ENCODE measurements around the gene SFMBT2.

SFMBT2 gene

DNA sequence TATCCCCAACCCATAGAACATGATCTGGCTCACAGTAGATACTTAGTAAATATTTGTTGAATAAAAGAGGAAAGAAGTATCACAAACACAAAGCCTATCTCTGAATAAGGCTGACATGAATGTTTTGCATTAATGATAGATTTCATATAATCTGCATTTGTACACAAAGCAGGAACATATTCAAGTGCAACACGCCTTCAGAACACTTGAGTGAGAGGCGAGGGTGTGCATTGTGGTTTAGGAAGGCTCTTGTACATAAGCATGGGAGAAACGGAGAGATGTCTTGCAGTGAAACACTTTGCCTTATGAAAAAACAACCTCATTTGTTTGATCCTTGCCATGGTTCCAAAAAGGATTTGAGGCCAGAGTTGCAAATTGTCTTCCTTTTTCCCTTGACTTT lies 14.1 kb upstream of the SFMBT2 start:
- no peak for DNase-seq

DNA sequence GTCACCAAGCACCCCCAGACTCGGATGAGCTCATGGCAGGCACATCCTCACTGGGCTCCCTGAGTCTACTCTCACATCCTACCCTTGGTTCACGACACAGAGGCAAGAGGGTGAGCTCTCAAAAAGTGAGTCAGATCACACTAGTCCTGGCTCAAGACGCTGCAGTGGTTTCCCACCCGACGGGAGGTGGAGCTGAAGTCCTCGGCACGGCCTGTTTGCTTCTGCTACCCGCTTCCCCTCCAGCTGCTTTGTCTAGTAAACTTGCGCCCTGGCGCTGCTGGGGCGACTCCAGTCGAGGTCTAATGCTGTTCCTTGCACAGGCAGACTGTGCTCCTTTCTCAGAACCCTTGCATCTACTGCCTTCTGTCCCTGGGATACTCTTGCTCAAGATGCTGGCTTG lies 13.5 kb upstream of the SFMBT2 start:
- no peak for DNase-seq

DNA sequence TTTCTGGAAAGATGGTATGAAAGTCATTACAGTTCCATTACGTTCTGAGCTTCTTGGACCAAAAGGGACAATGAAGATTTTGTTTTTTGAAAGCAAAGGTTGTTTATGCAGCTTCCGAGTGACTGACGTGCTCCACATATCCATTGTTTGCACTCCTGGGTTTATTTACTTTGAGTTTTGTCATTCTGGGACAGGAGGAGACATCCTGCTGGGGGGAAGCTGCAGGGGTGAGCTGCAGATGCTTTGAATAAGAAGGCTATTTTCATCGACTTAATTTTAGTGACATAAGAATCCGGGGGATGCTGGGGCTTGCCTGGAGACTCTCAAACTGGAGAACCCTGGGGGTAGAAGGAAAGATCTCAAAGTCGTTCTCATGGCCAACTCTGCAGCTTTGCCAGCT lies 12.7 kb upstream of the SFMBT2 start:
- DNase-seq: no peak

DNA sequence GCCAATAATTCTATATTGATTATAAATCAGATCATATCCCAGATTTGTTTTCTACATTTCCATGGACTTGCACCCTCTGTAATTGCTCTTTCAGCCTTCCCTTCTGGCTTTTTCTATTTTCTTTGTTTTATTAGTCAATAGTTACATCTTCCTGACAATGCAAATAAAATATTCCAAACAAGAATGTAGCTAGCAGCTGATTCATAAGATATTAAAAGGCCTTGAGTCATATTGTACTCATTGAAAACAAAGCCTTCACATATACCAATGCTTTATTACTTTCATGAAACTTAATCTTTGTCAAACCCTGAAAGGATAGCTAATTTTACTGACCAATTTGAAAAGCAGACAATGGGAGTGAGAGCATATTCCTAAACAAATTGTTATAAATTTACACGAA lies 10.7 kb upstream of the SFMBT2 start:
- no peak for DNase-seq

DNA sequence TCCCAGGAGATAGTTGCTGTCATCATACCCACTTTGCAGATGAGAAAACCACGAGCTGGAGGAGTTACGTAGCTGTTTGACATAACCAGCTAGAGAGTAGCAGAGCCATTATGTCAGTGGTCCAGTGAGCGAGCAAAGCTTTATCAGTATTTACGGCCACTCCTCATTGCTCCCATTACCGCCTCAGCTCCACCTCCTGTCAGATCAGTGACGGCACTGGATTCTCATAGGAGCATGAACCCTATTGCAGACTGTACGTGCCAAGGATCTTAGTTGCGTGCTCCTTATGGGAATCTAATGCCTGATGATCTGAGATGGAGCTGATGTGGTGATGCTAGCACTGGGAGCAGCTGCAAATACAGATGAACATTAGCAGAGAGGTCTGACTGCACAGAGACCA lies 9.2 kb upstream of the SFMBT2 start:
- no peak for DNase-seq

DNA sequence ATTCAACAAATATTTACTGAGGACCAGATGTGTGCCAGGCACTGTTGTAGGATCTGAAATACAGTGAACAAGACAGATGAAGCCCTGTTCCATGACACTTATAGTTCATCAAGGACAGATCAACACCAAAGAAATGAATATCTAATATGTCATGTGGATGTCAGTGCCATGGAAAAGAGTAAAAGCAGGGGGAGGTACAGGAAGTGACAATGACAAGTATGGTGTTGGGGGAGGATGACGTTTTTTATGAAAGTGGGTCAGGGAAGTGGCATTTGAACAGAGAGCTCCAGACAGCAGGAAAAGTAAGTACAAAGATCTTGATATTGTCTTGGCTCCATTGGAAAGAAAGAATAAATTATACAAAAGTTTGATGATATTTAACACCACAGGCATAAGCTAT lies 7.0 kb upstream of the SFMBT2 start:
- no peak for DNase-seq

- peak; percentile 24 for DNase-seq
These were observed 6.3 kb upstream of the SFMBT2 start for GRCh38 chr10:7417103-7417623.

DNA sequence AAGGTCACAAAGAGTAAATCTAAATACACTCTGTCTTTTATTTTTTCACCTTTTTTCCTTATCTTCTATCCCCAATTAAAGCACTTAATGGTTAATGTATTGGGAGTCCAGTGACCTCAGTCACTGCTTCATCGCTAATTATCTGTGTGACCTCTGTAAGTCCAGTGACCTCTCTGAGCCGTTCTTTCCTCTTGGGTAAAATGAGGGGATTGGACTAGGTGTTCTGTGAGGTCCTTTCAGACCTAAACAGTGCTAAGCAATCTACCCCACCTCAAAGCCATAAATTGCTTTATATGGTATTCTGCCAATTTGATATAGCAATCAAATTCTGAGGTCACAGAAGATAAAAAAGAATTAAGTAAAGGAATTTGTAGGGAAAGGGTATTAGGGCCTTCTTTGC lies 3.9 kb upstream of the SFMBT2 start:
- DNase-seq: no peak

GRCh38 chr10:7412928-7413282 lies 2.1 kb upstream of the SFMBT2 start:
- DNase-seq: no peak

DNA sequence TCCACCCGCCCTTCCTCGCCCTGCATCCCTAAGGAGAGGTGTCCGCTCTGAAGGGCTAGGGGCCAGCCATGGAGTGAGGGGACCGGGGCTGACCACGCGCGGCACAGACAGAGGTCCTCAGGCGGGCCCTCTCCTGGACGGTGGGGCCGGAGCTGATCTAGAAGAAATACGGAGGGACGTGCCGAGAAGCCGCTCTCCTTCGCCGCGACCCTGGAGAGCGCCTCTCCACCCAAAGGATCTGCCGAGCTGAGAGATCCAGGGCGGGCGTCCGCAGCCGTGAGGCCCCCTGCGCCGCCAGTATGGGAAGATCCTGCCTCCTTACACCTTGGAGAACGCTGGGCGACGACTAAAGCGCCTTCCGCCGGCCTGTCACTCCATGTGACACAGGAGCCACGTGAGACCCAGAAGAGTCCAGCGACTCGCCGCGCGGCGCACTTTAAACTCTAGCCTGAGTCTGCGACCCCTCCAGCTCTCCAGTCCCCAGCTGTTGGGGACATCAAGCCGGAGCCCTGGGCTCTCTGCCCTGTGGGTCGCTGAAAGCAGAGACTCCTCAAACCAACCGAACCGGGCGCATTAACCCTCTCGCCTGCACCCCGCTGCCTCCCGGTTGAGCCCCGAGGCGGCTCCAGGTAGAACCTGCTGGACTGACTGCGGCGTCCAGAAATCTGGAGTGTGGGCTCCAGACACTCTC lies 1.5 kb upstream of the SFMBT2 start:
- DNase-seq: no peak

DNA sequence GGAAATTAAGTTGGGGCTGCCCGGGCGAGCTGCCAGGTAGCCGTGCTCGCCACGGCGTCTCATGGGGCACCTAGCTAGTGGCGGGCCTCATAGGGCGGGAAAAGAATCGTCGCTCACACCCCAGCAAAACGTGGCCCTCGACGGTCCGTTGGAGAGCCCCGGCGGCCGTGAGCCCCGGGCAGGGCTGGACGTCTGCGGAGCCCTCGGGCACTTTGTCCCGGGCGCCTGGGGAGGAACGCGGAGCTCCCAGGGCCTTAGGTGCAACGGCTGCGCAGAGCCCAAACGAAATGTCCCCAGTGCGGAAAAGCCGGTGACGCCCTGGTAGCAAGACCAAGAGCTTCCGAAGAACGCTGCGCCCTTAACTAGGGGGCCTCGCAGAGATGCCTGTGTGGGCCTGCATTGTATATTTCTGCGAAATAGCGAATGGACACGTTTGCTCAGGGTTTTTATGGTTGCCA lies 866 bp upstream of the SFMBT2 start:
- no peak for DNase-seq

GRCh38 chr10:7410301-7410861 lies 453 bp downstream of the SFMBT2 start:
- DNase-seq: no peak

DNA sequence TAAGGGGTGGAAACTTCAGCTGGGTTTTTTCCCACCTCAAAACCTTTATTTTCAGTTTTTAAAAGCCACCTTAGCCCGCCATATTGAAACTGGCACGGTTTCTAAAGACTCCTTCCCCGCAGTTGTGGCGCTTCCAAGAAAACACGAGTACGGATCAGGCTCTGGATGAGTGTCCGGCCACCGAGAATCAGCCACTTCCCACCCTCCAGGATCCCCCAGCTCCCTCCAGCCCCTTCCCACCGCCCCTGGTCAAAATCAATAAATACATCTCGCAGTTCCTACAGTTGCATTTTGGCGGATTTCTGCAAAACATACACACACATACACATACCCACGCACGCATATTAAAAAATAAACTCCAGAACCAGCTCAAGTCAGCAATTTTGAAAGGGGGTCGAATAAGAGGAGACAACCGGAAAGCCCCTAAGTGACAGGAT lies 1.1 kb downstream of the SFMBT2 start:
- DNase-seq: no peak

DNA sequence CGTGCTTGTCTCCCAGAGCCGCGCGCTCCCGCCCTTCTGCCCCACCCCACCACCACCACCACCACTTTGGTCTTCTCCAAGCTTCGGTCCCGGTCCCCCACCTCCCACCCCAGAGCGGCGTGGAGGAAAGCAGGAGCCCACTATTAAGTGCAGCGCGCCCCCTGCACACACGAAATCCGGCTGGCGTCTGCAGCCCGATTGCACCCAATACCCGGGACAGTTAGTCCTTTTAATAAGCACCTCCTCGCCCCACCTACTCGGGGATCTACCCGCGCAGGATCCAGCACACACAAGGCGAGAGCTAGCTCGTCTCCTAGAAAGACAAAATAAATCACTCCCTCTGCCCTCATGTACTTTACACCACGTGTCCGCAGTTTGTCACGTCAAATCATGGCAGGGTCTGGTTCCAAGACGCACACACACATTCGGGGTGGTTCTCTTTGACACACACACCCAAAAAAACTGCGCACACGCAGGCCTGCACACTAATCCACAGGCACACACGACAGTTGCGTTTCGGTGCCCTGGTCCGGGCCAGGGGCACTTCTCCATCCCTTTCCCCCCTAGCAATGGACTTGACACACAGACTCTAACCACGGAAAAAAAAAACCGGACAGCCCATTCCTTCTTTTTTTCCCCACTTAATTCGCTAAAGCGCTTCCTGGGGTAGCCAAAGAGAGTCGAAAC lies 1.6 kb downstream of the SFMBT2 start:
- no peak for DNase-seq

- no peak for DNase-seq
These were observed 2.4 kb downstream of the SFMBT2 start for GRCh38 chr10:7408291-7409044.

- no peak for DNase-seq
These were observed 3.2 kb downstream of the SFMBT2 start for GRCh38 chr10:7407368-7408290.

DNA sequence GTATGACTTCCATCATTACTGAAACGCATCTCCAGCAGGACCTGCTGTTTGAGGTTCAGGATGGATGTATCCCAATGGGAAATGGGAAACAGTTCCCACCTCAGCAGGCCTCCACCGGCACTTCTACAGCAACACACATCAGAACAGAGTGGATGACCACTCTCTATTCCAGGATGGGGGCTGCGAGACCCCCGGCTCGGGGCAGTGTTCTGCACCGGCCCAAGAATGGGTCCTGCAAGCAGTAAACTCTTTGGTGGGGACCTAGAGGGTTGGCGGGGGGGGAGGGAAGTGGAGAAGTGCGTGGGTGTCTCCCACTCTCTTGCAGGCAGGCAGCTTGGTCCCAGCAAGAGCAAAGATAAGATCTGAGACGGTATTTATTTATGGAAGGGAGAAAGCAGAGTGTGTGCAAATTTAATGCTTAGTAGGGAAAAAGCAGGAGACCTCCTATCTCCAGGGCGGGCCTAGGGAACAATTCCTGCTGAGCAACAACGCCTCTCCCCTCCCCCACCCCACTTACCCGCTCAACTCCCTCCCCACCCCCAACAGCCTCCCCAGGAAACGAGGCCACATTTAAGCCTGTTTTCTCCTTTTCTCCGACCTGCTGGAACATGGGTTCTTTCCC lies 4.0 kb downstream of the SFMBT2 start:
- DNase-seq: no peak

DNA sequence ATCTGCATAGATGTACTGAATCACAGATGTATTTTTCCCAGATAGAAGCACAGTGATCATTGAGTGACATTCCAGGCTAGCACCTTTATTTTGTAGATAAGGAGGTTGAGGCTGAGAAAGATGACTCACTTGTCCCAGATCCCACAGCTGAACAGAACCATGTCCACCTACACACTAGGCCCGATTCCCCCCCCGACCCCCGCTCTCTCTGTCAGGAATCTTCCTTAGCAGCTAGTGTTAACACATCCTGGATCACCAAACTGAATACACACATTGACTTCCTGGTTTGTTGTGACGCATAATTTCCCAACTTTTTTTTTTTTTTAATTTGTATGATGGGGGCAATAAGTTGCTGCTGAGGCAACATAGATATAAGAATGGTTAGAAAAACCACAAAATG lies 5.2 kb downstream of the SFMBT2 start:
- DNase-seq: no peak

DNA sequence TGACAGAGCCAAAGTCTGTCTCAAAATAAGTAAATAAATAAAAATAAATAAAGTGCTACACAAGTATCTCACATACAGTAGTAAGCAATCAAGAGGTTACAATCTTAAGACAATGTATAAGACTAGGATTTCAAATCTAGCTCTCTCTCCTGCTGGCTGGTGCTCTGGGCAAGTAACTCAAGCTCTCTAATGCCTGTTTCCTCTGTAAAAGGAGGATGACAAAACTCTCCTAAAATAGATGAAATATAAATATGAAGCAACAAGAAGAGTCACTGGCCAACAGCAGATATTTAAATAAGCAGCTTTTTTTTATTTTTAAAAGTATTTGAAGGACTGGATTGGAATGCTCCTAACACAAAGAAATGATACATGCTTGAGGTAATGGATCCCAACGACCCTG lies 7.2 kb downstream of the SFMBT2 start:
- no peak for DNase-seq

DNA sequence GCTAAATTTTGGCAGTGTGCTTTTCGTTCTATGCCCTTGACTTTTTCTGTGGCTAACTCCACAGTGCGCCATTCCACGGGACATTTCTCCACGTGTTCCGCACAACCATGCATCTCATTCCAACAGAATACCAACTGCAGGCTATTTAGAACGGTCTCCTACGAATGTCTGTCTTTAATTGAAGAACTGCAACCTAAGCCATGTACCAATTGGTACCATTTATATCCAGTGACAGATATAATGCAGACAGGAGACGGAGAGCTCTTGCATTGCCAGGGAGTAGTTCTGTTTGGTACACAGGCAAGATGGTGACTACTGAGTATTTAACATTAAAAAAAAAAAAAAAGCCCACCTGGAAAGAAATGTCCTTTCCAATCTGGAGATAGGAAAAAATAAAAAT lies 9.1 kb downstream of the SFMBT2 start:
- DNase-seq: no peak

DNA sequence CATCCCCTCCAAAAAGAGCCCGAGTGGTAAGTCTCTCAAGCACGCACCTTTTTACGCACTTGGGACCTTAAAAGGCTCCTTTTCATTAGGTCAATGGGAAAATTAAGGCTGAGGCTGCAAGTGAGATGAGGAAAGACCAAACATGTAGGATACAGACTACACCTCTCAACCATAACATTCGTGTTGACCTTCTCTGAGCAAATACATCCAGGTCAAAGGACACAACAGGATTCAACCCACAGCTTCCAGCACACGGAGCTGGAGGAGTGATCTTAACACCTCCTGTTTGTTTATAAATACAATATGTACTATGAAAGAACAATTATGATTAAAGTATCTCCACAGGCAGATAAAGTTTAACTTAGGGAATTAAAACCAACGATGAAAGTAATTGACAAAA lies 9.7 kb downstream of the SFMBT2 start:
- DNase-seq: no peak
